Coronary artery (tissue), 2 donors: Measurements from ENCODE around the gene MT1B.

Experiments
- DNase-seq: peaks from one replicate; pipeline ENCODE4 v3.0.0-alpha.2; 2017; ENCODE audit warnings: low spot score
- H3K27ac ChIP-seq, 2 donors: fragments of 200-600 bp; sonication (generic); one replicate each; pipeline ENCODE4 v1.5.1; 2016 to 2019
- H3K4me3 ChIP-seq: fragments of 200-600 bp; sonication (generic); 2 replicates; pipeline ENCODE4 v1.5.1; 2016; ENCODE audit warnings: mild to moderate bottlenecking, moderate library complexity
- CTCF ChIP-seq: fragments of 200-600 bp; sonication (generic); IDR thresholded peaks from one replicate; pipeline ENCODE4 v1.5.1; 2019; ENCODE audit warnings: antibody characterized with exemption

Gene MT1B

DNA sequence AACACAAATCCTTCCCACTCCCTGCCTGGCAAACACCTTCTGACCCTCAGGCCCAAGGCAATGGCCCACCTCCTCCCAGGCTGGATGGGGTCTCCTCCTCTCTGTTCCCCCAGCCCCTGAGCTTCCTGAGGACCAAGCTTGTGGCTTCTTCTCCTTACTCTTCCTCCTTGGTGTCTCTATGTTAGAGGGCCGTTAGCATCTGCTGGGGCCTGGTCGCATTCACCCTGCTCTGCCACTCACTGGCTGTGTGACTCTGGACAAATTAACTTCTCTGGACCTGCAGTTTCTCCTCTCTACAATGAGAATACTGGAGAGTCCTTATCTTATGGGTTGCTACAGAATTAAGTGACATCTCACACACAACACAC, 44.0 kb upstream of the MT1B start:
- H3K4me3 ChIP-seq = peak overlapping the region; percentile 82
- DNase-seq = no peak

DNA sequence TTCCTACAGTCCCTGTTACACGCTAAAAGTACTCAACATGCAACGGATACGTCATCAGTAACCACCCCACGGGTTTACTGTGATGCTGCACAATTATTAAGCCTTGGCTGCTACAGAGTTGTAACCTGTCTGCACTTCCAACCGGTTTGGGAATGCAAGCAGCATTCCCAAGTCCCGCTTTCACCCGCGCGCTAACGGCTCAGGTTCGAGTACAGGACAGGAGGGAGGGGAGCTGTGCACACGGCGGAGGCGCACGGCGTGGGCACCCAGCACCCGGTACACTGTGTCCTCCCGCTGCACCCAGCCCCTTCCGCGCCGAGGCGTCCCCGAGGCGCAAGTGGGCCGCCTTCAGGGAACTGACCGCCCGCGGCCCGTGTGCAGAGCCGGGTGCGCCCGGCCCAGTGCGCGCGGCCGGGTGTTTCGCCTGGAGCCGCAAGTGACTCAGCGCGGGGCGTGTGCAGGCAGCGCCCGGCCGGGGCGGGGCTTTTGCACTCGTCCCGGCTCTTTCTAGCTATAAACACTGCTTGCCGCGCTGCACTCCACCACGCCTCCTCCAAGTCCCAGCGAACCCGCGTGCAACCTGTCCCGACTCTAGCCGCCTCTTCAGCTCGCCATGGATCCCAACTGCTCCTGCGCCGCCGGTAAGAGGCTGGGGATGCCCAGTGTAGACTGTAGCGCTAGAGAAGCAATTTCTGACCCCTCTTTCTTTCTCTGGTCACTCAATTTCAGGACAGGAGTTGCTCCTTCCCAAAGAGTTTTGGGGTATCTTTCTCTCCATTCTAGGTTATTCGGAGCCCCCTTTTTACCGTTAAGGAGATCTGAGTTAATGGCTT, 43.4 kb upstream of the MT1B start, which contains the start of gene MT2A:
Gene MT2A, plus strand, starts transcription at position 542 of the 833 bp plus-strand sequence. Its CDS starts 72 bp downstream, at position 614.
- Histone ChIP-seq H3K27ac (peak within 1 kb of the TSS; percentile 91 to 93), H3K4me3 (peak within 1 kb of the TSS; percentile 82)
- TF ChIP-seq CTCF = no peak
- DNase-seq = peak; percentile 97

More for the DNA sequence above, 44.0 kb upstream of the MT1B start:
- H3K27ac ChIP-seq = peak overlapping the region; percentile 91 to 93
- TF ChIP-seq CTCF = no peak

DNA sequence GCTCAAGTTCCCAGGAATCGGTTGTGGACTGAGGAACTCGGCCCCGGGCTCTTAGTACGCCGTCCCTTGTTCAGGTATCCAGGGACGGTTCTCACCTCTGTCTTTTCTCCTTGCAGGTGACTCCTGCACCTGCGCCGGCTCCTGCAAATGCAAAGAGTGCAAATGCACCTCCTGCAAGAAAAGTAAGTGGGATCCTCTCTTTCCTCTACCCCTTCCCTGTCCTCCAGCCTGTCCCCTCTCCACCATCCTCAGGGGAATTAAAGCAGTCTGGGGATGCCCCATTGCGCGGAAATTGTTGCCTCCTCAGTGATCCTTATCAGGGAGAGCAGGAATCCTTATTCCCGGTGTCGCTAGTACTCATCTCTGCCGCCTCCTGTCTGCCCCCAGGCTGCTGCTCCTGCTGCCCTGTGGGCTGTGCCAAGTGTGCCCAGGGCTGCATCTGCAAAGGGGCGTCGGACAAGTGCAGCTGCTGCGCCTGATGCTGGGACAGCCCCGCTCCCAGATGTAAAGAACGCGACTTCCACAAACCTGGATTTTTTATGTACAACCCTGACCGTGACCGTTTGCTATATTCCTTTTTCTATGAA, 42.7 kb upstream of the MT1B start:
- TF ChIP-seq CTCF = no peak
- Histone ChIP-seq H3K27ac (peak overlapping the region; percentile 91 to 93), H3K4me3 (peak overlapping the region; percentile 82)
- DNase-seq = no peak

GRCh38 chr16:56609463-56609921, 42.2 kb upstream of the MT1B start:
- TF ChIP-seq CTCF = no peak
- DNase-seq = no peak
- Histone ChIP-seq H3K4me3 (peak overlapping the region; percentile 82), H3K27ac (peak overlapping the region; percentile 91 to 93)

DNA sequence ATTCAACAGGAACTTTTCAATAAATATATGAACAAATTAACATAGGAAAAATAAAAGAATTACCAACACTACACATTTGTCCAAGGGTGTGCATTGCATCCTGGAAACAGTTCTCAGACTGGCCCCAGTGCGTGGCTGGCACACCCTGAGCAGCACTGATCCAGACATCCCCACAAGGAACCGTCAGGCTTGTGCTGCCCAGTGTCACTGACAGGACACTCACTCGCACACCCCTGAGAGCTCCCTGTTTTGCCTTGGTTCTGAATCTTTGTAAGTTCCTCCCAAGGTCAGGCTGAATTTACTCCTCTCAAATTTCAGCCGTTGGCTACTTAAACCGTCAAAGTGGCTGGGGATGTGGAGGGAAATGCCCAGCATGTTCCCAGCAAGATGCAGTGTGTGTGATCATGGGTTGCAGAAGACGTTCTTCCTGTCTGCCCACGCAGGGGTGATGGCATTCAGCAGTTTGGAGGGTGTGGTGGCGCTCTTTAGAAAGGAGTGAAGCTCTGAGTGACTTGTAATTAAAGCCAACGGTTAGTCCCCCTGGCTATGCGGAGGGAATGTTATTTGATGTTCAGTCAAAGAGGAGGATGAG, 41.6 kb upstream of the MT1B start:
- DNase-seq = peak; percentile 89
- TF ChIP-seq CTCF = no peak
- peak overlapping the region; percentile 82 for H3K4me3 ChIP-seq
- H3K27ac ChIP-seq = peak overlapping the region; percentile 91 to 93

DNA sequence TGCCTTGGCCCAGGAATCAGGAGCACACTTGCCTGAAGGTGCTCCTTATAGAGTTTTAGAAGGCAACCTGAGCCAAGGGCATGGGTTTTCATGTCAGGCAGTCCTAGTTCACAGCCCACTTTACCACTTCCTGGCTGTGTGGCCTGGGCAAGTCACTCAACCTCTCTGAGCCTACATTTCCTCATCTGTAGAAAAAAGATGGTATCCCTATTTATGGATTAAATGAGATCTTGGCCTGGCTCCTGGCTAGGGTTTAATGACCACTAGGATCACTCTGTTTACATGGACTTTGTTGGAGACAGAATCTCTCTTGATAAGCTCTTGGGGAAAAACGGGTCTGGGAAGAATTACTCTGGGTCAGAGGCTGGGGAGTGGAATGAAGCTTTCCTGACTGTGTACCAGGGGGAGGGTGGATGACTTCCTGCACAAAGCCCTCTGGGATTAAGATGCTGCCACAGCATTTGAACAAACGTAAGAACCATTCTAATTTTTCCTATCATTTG, 41.0 kb upstream of the MT1B start:
- no peak for TF ChIP-seq CTCF
- Histone ChIP-seq H3K4me3 (peak overlapping the region; percentile 82), H3K27ac (peak overlapping the region; percentile 91 to 93)
- peak; percentile 76 for DNase-seq
